CD14-positive monocyte (primary cell): ENCODE data around the gene DGCR2. TPM values are rescaled to one million over a fixed set of nuclear protein-coding genes. Genes with fewer than 3 reads are reported as not detected.

Experiments
- DNase-seq, 3 donors: peaks; one replicate each; pipeline ENCODE4 v3.0.0-alpha.2; 2011 to 2022
- H2AFZ ChIP-seq: 2 replicates; pipeline ENCODE4 v1.6.0; 2012; ENCODE audit warnings: mild to moderate bottlenecking, low read depth, low read length, inconsistent platforms; ENCODE audit not compliant: insufficient read depth, poor library complexity, severe bottlenecking
- H3K27ac ChIP-seq, 2 donors: 1 replicate in 1 of 2; 2 replicates in 1 of 2; pipeline ENCODE4 v1.5.1; 2012 to 2013; ENCODE audit warnings: low read length in 2 of 2, control low read depth in 1 of 2, inconsistent platforms in 1 of 2, low read depth in 1 of 2, mild to moderate bottlenecking in 1 of 2
- H3K27me3 ChIP-seq, 2 donors: one replicate each; pipeline versions ENCODE4 v1.6.0 to v1.6.1; 2011 to 2013; ENCODE audit warnings: low read length in 2 of 2; ENCODE audit not compliant: control insufficient read depth in 2 of 2, insufficient read depth in 2 of 2
- H3K36me3 ChIP-seq, 2 donors: replicated peaks in 1 of 2; 1 replicate in 1 of 2; 2 replicates in 1 of 2; pipeline versions ENCODE4 v1.5.1 to v1.6.1; 2012 to 2013; ENCODE audit warnings: low read length in 2 of 2, control low read depth in 1 of 2, inconsistent platforms in 1 of 2, mild to moderate bottlenecking in 1 of 2; ENCODE audit not compliant: insufficient read depth in 2 of 2, control insufficient read depth in 1 of 2
- H3K4me1 ChIP-seq, 2 donors: 1 replicate in 1 of 2; 2 replicates in 1 of 2; pipeline versions ENCODE4 v1.5.1 to v1.6.1; 2012 to 2013; ENCODE audit warnings: low read length in 2 of 2, control low read depth in 1 of 2, inconsistent platforms in 1 of 2, mild to moderate bottlenecking in 1 of 2, moderate library complexity in 1 of 2; ENCODE audit not compliant: insufficient read depth in 2 of 2, control insufficient read depth in 1 of 2
- H3K4me2 ChIP-seq: replicated peaks from 2 replicates; pipeline ENCODE3; 2012; ENCODE audit warnings: low read length, moderate library complexity, mild to moderate bottlenecking; ENCODE audit not compliant: poor library complexity, severe bottlenecking; ENCODE audit errors: extremely low read depth
- H3K4me3 ChIP-seq, 3 experiments: fragments of 200-600 bp in 1 of 3; sonication (generic) in 1 of 3; replicated peaks in 1 of 3; 1 replicate in 2 of 3; 2 replicates in 1 of 3; pipeline ENCODE4 v1.5.1; 2011 to 2013; ENCODE audit warnings: low read length in 3 of 3, mild to moderate bottlenecking in 3 of 3, control low read depth in 2 of 3, low read depth in 2 of 3, inconsistent platforms in 1 of 3, moderate library complexity in 1 of 3
- H3K79me2 ChIP-seq: 2 replicates; pipeline ENCODE4 v1.6.0; 2012; ENCODE audit warnings: mild to moderate bottlenecking, control low read depth, inconsistent platforms, low read length, moderate library complexity; ENCODE audit not compliant: insufficient read depth
- H3K9ac ChIP-seq: 2 replicates; pipeline ENCODE4 v1.6.0; 2017; ENCODE audit warnings: low read length, mild to moderate bottlenecking; ENCODE audit not compliant: insufficient read depth, poor library complexity, severe bottlenecking
- H3K9me3 ChIP-seq, 2 donors: replicated peaks in 1 of 2; 1 replicate in 1 of 2; 2 replicates in 1 of 2; pipeline versions ENCODE4 v1.5.1 to v1.6.1; 2012 to 2013; ENCODE audit warnings: low read length in 2 of 2, control low read depth in 1 of 2; ENCODE audit not compliant: control insufficient read depth in 1 of 2, insufficient read depth in 1 of 2
- H4K20me1 ChIP-seq: 2 replicates; pipeline ENCODE4 v1.6.0; 2012; ENCODE audit warnings: mild to moderate bottlenecking, low read length, control low read depth, moderate library complexity; ENCODE audit not compliant: insufficient read depth
- H3K27ac Mint-ChIP-seq, 7 donors: one replicate each; pipeline ENCODE4 v1.8.0; 2020; ENCODE audit warnings: mild to moderate bottlenecking in 7 of 7, mixed read lengths in 7 of 7, moderate library complexity in 6 of 7, inconsistent platforms in 2 of 7
- H3K27me3 Mint-ChIP-seq, 3 donors: one replicate each; pipeline ENCODE4 v1.8.0; 2021 to 2022; ENCODE audit warnings: low read depth in 3 of 3, mild to moderate bottlenecking in 3 of 3, mixed read lengths in 3 of 3, moderate library complexity in 3 of 3, inconsistent platforms in 1 of 3
- H3K36me3 Mint-ChIP-seq, 2 donors: one replicate each; pipeline ENCODE4 v1.8.0; 2020; ENCODE audit warnings: mixed read lengths in 2 of 2, inconsistent platforms in 1 of 2, mild to moderate bottlenecking in 1 of 2
- H3K4me1 Mint-ChIP-seq: one replicate; pipeline ENCODE4 v1.8.0; 2020; ENCODE audit warnings: mild to moderate bottlenecking, mixed read lengths
- H3K4me3 Mint-ChIP-seq, 2 donors: one replicate each; pipeline ENCODE4 v1.8.0; 2020; ENCODE audit warnings: mild to moderate bottlenecking in 2 of 2, mixed read lengths in 2 of 2, moderate library complexity in 1 of 2
- H3K9me3 Mint-ChIP-seq, 7 donors: one replicate each; pipeline ENCODE4 v1.8.0; 2020 to 2022; ENCODE audit warnings: mixed read lengths in 7 of 7, mild to moderate bottlenecking in 6 of 7, moderate library complexity in 6 of 7, inconsistent platforms in 2 of 7
- CTCF ChIP-seq: fragments of 200-600 bp; IDR thresholded peaks from one replicate; pipeline ENCODE4 v1.8.0; 2022; ENCODE audit warnings: antibody characterized with exemption, mild to moderate bottlenecking
- WGBS: methylation state at CpG from one replicate; pipeline ENCODE4 v1.1.5; 2013; ENCODE audit warnings: missing lambda C conversion rate; ENCODE audit not compliant: insufficient coverage; 5-methylcytosine and 5-hydroxymethylcytosine counted together
- intact Hi-C, 2 donors: fragments of 100-400 bp; cut with micrococcal nuclease; formaldehyde crosslinking; loops; one replicate each; pipeline versions ENCODE4 v1.15.0 to v1.15.1; 2023
- polyA plus RNA-seq, 3 donors: library from polyadenylated mRNA; depleted of rRNA in 1 of 3; unstranded in 2 of 3; stranded (reverse) in 1 of 3; fragments of 300-500 nt in 2 of 3; fragments of >200 nt in 1 of 3; fragmentation: Illumina TruSeq in 2 of 3; gene quantifications; 1 replicate in 2 of 3; 2 replicates in 1 of 3; pipeline ENCODE4 v1.2.3, GENCODE V29; 2012 to 2021

DGCR2 gene
- polyA plus RNA-seq, 3 donors: 28.9 to 37.0 (median 36.2) TPM

GRCh38 chr22:19110646-19111045 is 11.6 kb downstream of the DGCR2 start:
- peak in 2 of 3 donors; percentile 54 to 55 for DNase-seq
- H4K20me1 ChIP-seq: peaks cover 50% of the 10 kb centered on the region
- Mint-ChIP-seq H3K27me3 (peaks cover 0 to 4% (median 3%) of the 10 kb centered on the region in 3 donors), H3K4me1 (peaks cover 87% of the 10 kb centered on the region), H3K9me3 (no peaks in the 10 kb centered on the region), H3K4me3 (peak overlapping the region in 1 of 2 donors; percentile 42), H3K27ac (peak overlapping the region; percentile 94 to 99 (median 97)), H3K36me3 (peaks cover 15 to 29% of the 10 kb centered on the region in 2 donors)
- no peak for TF ChIP-seq CTCF
- H3K4me1 ChIP-seq: peaks cover 72 to 81% of the 10 kb centered on the region in 2 donors
- peaks cover 95% of the 10 kb centered on the region for H3K79me2 ChIP-seq
- no peaks in the 10 kb centered on the region for H3K27me3 ChIP-seq
- peak overlapping the region; percentile 90 to 92 for H3K27ac ChIP-seq
- peak overlapping the region in 1 of 3 experiments; percentile 69 for H3K4me3 ChIP-seq
- peaks cover 5 to 13% of the 10 kb centered on the region in 2 donors for H3K36me3 ChIP-seq
- H3K4me2 ChIP-seq: peak overlapping the region; percentile 77
- H3K9me3 ChIP-seq: no peaks in the 10 kb centered on the region
- peak overlapping the region; percentile 53 for H3K9ac ChIP-seq
- H2AFZ ChIP-seq: no peak overlapping the region
- intact Hi-C loops: no loop called here

GRCh38 chr22:19110064-19110458 is 12.2 kb downstream of the DGCR2 start:
- Mint-ChIP-seq H3K27me3 (peaks cover 0 to 2% (median 2%) of the 10 kb centered on the region in 3 donors), H3K4me3 (peak overlapping the region; percentile 43 to 86), H3K27ac (peak overlapping the region; percentile 94 to 100 (median 98)), H3K4me1 (peaks cover 85% of the 10 kb centered on the region), H3K36me3 (peaks cover 14 to 27% of the 10 kb centered on the region in 2 donors), H3K9me3 (no peaks in the 10 kb centered on the region)
- Histone ChIP-seq H3K9me3 (no peaks in the 10 kb centered on the region), H3K4me2 (peak overlapping the region; percentile 77), H3K79me2 (peaks cover 95% of the 10 kb centered on the region), H3K36me3 (peaks cover 5 to 8% of the 10 kb centered on the region in 2 donors), H3K27me3 (no peaks in the 10 kb centered on the region), H2AFZ (peak overlapping the region; percentile 34), H3K27ac (peak overlapping the region; percentile 90 to 92), H3K4me1 (peaks cover 69 to 77% of the 10 kb centered on the region in 2 donors), H3K4me3 (peak overlapping the region in 2 of 3 experiments; percentile 30 to 69), H3K9ac (peak overlapping the region; percentile 53), H4K20me1 (peaks cover 50% of the 10 kb centered on the region)
- intact Hi-C loops: no loop called here
- WGBS: 13% methylated on average over 2 of the region's 4 CpGs
- no peak for TF ChIP-seq CTCF
- no peak for DNase-seq
